Prostate gland (tissue), 2 donors: Measurements from ENCODE around the gene PRTG.

Experiments used
- CTCF ChIP-seq, 4 experiments: fragments of 200-600 bp in 2 of 4; fragments of 450-650 bp in 2 of 4; sonication (generic) in 2 of 4; IDR thresholded peaks; 1 replicate in 3 of 4; 2 replicates in 1 of 4; pipeline ENCODE4 v1.5.1; 2016 to 2019; ENCODE audit warnings: antibody characterized with exemption in 4 of 4, mild to moderate bottlenecking in 2 of 4, moderate library complexity in 2 of 4
- POLR2A ChIP-seq: fragments of 450-650 bp; IDR thresholded peaks from one replicate; pipeline ENCODE4 v1.6.1; 2016; ENCODE audit warnings: antibody characterized with exemption, mild to moderate bottlenecking

GRCh38 chr15:55768670-55769185 lies 25.8 kb upstream of the PRTG start:
- TF ChIP-seq POLR2A: no peak
- no peak for TF ChIP-seq CTCF (IDR thresholded peaks at IDR 0.05)
